GM21360 (cell line): ENCODE results near the gene EFNA5.
"Not testable (repeated sequence)": the region's sequence is repeated elsewhere in the genome, so short reads cannot be mapped to it uniquely, and the experiment has no call there.

ENCODE experiments used
- ATAC-seq: cut with Tn5 transposase; IDR thresholded peaks from one replicate; pipeline ENCODE4 v1.9.1; 2021; ENCODE audit warnings: mild to moderate bottlenecking, moderate library complexity; ENCODE audit not compliant: unreplicated experiment

The EFNA5 gene

GRCh38 chr5:107437154-107437553 lies 233.6 kb downstream of the EFNA5 start:
- ATAC-seq, result no peak

- ATAC-seq, result no peak
These were observed 234.5 kb downstream of the EFNA5 start for GRCh38 chr5:107436201-107436600.

- ATAC-seq, result no peak
These were observed 235.7 kb downstream of the EFNA5 start for GRCh38 chr5:107435061-107435460.

GRCh38 chr5:107433646-107434045 lies 237.1 kb downstream of the EFNA5 start:
- ATAC-seq, result not testable (repeated sequence)

GRCh38 chr5:107431998-107432397 lies 238.7 kb downstream of the EFNA5 start:
- ATAC-seq, result no peak

DNA sequence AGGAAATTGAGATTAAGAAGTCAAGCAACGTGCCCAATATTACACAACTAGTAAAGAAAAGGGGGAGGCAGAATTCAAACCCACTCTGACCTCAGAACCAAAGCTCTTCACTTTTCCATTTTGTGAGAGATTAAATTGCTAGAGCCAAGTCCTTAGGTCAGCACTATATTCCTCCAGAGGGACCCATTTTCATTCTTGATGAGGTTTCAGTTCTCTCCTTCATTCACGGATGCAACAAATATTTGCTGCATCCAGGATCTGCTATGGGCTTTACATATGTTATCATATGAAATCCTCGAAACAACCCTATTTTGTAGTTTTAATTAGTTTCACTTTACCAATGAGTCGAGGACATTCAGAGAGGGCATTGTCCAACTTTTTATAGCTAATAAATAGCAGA lies 239.2 kb downstream of the EFNA5 start:
- ATAC-seq, result no peak

- no peak for ATAC-seq
These were observed 240.6 kb downstream of the EFNA5 start for GRCh38 chr5:107430071-107430625.

DNA sequence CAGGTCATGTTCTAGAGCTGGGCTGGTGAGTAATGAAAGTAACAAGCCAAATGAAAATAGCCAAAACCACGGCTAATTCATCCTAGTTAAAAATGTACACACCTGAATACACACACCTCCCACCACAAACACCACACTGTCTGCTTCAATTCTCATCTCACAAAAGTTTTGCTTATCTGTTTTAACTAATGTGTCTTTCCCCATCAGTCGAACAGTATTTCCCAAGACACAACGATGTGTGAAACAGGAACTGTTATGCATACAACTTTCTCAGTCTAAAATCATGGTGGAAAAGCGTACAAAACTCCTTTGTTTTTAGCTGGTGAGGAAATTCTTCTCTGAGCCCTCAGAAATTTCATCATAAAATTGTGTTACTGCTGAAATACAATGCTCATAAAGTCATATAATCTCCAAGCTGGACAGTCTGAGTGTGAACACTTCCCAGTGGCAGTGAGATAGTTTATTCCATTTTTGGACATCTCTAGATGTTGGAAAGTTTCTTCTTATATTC lies 242.4 kb downstream of the EFNA5 start:
- ATAC-seq, result no peak

DNA sequence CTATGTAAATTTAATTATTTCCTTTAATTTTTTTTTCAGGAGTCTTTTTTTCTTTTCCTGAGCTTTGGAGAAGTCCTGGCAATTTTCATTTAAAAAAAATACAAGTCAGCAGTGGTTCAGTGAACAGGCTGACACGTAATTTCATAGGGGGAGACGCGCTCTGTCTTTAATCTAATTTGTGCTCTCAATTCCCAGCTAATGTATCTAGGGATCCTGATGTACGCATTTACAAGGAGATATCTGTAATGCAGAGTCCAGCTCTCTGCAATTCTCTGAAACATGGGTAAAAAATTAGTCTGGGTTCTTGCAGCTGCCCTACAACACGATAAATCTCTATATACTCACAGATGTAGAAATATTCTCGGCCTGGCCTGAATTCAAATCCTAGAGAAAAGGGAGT lies 243.9 kb downstream of the EFNA5 start:
- ATAC-seq, result no peak

DNA sequence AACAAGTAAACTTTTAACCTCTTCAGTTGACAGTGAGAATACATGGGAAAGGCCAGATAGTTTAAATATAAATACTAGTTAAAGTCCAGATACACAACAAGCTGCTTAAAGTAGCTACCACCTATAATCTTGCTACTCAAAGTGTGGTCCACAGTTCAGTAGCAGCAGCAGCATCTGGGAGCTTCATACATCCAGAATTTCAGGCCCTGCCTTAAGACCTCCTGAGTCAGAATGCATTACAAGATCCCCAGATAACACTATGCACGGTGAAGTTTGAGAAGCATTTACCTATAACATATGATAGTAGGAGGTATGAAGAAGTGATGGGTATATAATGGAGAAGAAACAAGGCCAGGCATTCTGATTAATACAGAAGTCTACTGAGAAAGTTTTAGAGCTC lies 244.5 kb downstream of the EFNA5 start:
- no peak for ATAC-seq

GRCh38 chr5:107425541-107426031 lies 245.2 kb downstream of the EFNA5 start:
- ATAC-seq, result no peak

DNA sequence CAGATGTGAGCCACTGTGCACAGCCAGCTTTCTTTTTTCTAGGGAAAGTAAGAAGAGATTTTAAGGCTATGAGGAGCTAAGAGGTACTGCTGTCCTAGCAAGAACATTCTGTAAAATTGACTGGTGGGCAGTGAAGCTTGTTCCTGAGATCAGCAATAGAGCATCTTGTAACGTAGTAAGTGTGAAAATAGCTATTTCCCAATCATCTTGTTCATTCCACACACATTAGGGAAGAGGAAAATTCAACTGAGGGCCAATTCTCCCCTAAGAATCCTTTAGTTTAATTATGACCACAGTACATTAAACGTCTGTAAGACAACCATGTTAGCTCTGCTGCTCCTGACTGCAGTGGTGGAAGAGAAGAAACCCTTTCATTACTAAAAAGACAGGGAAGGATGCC lies 246.2 kb downstream of the EFNA5 start:
- no peak for ATAC-seq

DNA sequence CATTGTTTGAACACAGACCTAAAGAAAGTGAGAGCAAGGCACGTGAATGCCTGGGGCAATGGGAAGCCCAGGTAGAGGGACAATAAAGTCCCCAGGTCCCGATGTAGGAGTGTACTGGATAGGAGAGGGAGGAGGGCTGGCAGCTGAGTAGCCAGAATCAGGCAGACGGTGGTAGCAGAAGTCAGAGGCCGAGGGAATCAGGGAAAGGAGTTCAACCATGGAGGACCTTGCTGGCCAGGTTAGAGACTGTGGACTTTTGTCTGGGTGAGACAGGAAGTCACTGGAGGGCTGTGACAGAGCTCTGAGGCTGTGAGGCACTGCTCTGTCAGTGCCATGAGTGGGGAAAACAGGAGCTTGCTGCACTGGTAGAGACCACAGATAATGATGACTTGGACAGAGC lies 248.2 kb downstream of the EFNA5 start:
- no peak for ATAC-seq

DNA sequence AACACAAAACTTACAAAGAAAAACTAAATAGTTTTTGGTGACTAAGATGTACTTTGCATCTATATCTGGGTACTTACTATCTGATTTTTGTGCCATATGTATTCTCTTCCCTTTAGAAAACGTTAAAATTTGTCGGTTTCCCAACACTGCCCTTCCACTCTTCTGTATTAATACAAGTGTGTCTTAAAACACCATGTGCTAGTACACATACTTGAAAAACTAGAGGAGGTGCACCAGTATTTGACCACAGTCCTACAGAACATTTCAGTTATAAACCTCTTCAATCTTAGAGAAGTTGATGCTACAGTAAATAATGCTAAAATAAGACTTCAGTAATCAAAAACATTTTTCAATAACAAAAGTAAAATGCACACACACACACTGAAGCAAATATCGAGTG lies 251.2 kb downstream of the EFNA5 start:
- no peak for ATAC-seq

GRCh38 chr5:107418902-107419301 lies 251.8 kb downstream of the EFNA5 start:
- ATAC-seq, result no peak

GRCh38 chr5:107418071-107418470 lies 252.7 kb downstream of the EFNA5 start:
- ATAC-seq, result no peak

DNA sequence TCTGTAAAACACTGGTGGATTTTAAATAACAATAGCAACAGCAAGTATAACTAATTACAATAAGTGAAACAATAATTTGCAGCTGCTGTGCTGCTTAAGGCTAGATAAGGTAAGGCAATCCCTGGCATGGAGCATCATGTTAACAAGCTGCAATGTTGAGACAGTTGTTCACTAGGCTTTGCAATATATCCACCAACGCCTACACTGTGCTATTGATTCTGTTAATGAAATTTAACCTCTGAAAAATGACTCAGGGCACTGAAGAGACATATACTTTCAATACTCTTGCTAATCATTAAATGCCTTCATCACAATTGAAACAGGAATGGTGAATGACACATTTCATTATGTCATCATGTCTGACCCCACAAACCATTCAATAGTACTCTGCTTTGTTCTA lies 255.0 kb downstream of the EFNA5 start:
- no peak for ATAC-seq

- no peak for ATAC-seq
These were observed 255.9 kb downstream of the EFNA5 start for GRCh38 chr5:107414802-107415201.

DNA sequence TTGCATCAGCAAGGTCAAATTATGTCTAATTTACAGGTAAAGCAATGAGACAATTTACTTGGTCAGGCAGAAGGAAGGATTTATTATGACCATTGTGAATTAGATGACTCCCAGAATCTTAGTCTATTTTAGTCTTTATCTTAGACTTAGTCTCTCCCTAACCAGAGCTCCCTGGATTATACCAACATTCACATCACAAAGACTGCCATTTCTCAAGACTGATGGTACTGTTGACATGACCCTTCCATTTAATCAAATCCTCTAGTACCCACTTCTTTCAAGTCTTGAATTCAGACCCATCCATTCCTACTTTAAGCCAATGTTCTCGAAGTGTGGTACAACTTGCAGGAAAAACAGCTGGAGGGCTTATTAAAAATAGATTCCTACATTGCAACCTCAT lies 257.0 kb downstream of the EFNA5 start:
- no peak for ATAC-seq

DNA sequence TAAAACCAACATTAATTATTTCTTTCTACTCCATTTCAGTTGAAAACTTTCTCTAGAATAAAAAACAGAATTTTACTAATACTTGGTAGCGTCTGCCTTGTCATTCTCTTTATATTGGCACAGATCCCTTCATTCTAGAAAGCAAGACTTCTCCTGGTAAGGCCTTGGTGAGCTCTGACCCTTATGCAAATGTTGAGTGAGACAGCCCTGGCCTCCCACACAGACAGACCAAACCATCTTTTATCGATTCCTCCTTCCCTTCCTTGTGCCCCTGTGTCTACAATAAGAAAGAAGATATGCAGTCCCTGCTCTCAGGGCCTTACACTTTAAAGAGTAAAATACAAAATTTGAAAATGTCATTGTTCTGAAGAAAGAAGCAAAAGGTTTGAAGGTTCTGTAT lies 262.2 kb downstream of the EFNA5 start:
- no peak for ATAC-seq

GRCh38 chr5:107407713-107408298 lies 262.9 kb downstream of the EFNA5 start:
- ATAC-seq, result no peak

DNA sequence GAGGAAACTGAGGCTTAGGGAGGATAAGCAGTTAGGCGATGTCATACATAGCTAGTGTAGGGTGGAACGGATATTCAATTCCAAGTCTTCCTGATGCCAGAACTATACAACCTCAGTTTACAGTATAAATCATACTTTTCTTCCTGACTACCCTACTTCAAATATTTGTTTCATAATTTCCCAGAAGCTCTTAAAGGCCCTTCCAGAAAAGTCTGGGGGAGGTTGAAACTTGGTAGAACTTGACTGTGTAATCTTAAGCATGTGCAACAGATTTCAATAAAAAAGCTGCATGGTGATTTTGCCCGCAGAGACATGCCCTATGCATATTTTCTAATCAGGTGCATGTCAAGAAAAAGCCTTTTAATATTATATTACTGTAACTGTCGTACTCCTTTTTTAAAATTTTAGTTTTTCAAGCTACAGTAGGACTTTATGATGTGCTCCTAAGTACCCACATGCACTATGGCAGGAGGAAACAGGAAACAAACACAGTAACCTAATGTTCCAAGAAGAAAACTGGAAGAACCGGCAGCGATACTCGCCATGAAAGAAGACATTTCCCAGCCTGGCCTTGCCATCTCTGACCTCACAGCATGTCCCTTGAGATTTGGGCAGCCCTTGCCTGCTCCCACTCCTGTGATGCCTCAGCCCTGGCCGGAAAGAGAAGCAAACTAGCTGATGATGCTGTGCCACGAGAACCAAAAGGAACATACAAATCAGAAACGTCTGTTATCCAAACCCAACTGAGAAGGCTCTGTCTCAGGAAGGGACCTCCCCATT lies 266.0 kb downstream of the EFNA5 start:
- no peak for ATAC-seq
